ENCODE data around the gene ACAP2. TPM values are rescaled to one million over a fixed set of nuclear protein-coding genes. Genes with fewer than 3 reads are reported as not detected.

ACAP2 gene
- total RNA-seq, 1 experiment from 2014 or later: 42.0 TPM

DNA sequence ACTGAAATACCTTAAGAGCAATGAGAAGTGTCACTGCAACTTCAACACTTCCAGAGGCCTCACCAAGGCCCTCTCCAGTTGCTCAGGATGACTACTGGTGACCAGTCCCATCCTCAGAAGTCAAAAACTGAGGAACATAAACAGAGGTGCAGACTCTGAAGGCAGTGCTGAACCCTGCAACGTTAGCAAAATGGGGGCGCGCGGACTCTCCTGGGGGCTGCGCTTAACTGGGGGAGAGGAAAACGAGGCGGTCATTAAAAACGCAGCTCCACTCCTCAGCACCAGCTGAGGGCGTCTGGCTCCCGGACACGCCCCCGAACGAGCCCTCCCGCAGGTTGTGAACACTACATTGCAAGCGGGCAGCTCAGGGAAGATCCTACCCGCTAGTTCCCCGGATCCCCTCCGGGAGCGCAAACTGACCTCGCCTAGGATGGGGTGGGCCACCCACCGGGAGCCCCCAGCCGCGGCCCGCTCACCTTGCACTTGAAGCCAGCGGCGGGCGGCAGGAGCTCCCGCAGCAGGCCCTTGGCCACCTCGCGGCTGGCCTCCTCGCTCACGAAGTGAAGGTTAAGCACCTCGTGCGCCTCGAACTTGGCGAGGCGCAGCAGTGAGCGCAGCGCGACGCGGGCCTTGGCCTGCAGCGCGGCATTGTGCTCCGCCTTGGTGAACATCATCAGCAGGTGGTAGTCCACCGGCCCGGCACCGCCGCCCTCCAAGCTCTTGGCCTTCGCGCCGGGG, 172.6 kb downstream of the ACAP2 start (continued):
- no peak for TF ChIP-seq E2F5 (CRISPR knock-in tag; IDR thresholded peaks at IDR 0.05)
- TF ChIP-seq TCF7 (CRISPR knock-in tag; IDR thresholded peaks at IDR 0.05; ENCODE audit: low read depth): 0 out of 2 replicates have a peak, but pooled peaks have one; percentile 59
- TF ChIP-seq, protein P1, sequence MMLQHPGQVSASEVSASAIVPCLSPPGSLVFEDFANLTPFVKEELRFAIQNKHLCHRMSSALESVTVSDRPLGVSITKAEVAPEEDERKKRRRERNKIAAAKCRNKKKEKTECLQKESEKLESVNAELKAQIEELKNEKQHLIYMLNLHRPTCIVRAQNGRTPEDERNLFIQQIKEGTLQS (CRISPR knock-in tag; conservative IDR thresholded peaks at IDR 0.05): no peak
- TF ChIP-seq USF1 (CRISPR knock-in tag; IDR thresholded peaks at IDR 0.05): peak; percentile 37
- peak; percentile 35 for TF ChIP-seq GABPB1 (CRISPR knock-in tag; IDR thresholded peaks at IDR 0.05)
- TF ChIP-seq, protein P2, sequence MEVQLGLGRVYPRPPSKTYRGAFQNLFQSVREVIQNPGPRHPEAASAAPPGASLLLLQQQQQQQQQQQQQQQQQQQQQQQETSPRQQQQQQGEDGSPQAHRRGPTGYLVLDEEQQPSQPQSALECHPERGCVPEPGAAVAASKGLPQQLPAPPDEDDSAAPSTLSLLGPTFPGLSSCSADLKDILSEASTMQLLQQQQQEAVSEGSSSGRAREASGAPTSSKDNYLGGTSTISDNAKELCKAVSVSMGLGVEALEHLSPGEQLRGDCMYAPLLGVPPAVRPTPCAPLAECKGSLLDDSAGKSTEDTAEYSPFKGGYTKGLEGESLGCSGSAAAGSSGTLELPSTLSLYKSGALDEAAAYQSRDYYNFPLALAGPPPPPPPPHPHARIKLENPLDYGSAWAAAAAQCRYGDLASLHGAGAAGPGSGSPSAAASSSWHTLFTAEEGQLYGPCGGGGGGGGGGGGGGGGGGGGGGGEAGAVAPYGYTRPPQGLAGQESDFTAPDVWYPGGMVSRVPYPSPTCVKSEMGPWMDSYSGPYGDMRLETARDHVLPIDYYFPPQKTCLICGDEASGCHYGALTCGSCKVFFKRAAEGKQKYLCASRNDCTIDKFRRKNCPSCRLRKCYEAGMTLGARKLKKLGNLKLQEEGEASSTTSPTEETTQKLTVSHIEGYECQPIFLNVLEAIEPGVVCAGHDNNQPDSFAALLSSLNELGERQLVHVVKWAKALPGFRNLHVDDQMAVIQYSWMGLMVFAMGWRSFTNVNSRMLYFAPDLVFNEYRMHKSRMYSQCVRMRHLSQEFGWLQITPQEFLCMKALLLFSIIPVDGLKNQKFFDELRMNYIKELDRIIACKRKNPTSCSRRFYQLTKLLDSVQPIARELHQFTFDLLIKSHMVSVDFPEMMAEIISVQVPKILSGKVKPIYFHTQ (CRISPR knock-in tag; IDR thresholded peaks at IDR 0.05): no peak
- TF ChIP-seq, protein P3, sequence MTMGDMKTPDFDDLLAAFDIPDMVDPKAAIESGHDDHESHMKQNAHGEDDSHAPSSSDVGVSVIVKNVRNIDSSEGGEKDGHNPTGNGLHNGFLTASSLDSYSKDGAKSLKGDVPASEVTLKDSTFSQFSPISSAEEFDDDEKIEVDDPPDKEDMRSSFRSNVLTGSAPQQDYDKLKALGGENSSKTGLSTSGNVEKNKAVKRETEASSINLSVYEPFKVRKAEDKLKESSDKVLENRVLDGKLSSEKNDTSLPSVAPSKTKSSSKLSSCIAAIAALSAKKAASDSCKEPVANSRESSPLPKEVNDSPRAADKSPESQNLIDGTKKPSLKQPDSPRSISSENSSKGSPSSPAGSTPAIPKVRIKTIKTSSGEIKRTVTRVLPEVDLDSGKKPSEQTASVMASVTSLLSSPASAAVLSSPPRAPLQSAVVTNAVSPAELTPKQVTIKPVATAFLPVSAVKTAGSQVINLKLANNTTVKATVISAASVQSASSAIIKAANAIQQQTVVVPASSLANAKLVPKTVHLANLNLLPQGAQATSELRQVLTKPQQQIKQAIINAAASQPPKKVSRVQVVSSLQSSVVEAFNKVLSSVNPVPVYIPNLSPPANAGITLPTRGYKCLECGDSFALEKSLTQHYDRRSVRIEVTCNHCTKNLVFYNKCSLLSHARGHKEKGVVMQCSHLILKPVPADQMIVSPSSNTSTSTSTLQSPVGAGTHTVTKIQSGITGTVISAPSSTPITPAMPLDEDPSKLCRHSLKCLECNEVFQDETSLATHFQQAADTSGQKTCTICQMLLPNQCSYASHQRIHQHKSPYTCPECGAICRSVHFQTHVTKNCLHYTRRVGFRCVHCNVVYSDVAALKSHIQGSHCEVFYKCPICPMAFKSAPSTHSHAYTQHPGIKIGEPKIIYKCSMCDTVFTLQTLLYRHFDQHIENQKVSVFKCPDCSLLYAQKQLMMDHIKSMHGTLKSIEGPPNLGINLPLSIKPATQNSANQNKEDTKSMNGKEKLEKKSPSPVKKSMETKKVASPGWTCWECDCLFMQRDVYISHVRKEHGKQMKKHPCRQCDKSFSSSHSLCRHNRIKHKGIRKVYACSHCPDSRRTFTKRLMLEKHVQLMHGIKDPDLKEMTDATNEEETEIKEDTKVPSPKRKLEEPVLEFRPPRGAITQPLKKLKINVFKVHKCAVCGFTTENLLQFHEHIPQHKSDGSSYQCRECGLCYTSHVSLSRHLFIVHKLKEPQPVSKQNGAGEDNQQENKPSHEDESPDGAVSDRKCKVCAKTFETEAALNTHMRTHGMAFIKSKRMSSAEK (CRISPR knock-in tag; IDR thresholded peaks at IDR 0.05; ENCODE audit: borderline replicate concordance): no peak
- TF ChIP-seq, protein P4, sequence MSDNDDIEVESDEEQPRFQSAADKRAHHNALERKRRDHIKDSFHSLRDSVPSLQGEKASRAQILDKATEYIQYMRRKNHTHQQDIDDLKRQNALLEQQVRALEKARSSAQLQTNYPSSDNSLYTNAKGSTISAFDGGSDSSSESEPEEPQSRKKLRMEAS (CRISPR knock-in tag; IDR thresholded peaks at IDR 0.05): peak; percentile 94
- TF ChIP-seq ZNF232 (CRISPR knock-in tag; IDR thresholded peaks at IDR 0.05): no peak; the same call in 1 of the 2 replicates
- no peak for TF ChIP-seq RORB (CRISPR knock-in tag; IDR thresholded peaks at IDR 0.05)
- no peak for TF ChIP-seq NR2C2 (CRISPR knock-in tag; IDR thresholded peaks at IDR 0.05)
- TF ChIP-seq FOXP1 (CRISPR knock-in tag; IDR thresholded peaks at IDR 0.05; ENCODE audit: borderline replicate concordance): peak; percentile 77
- TF ChIP-seq KAT7 (CRISPR knock-in tag; IDR thresholded peaks at IDR 0.05; ENCODE audit: borderline replicate concordance): 0 out of 2 replicates have a peak, but pooled peaks have one; percentile 39
- no peak for TF ChIP-seq ZNF671 (CRISPR knock-in tag; IDR thresholded peaks at IDR 0.05)
- TF ChIP-seq JAZF1 (CRISPR knock-in tag; IDR thresholded peaks at IDR 0.05): no peak
- TF ChIP-seq MXD4 (CRISPR knock-in tag; IDR thresholded peaks at IDR 0.05; ENCODE audit: borderline replicate concordance): no peak
- no peak for TF ChIP-seq SP1 (CRISPR knock-in tag; conservative IDR thresholded peaks at IDR 0.05)
- TF ChIP-seq, protein P5, sequence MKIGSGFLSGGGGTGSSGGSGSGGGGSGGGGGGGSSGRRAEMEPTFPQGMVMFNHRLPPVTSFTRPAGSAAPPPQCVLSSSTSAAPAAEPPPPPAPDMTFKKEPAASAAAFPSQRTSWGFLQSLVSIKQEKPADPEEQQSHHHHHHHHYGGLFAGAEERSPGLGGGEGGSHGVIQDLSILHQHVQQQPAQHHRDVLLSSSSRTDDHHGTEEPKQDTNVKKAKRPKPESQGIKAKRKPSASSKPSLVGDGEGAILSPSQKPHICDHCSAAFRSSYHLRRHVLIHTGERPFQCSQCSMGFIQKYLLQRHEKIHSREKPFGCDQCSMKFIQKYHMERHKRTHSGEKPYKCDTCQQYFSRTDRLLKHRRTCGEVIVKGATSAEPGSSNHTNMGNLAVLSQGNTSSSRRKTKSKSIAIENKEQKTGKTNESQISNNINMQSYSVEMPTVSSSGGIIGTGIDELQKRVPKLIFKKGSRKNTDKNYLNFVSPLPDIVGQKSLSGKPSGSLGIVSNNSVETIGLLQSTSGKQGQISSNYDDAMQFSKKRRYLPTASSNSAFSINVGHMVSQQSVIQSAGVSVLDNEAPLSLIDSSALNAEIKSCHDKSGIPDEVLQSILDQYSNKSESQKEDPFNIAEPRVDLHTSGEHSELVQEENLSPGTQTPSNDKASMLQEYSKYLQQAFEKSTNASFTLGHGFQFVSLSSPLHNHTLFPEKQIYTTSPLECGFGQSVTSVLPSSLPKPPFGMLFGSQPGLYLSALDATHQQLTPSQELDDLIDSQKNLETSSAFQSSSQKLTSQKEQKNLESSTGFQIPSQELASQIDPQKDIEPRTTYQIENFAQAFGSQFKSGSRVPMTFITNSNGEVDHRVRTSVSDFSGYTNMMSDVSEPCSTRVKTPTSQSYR (CRISPR knock-in tag; IDR thresholded peaks at IDR 0.05): 0 out of 2 replicates have a peak, but pooled peaks have one; percentile 21
- TF ChIP-seq PREB (CRISPR knock-in tag; IDR thresholded peaks at IDR 0.05; ENCODE audit: borderline replicate concordance): no peak
- TF ChIP-seq E2F1 (CRISPR knock-in tag; IDR thresholded peaks at IDR 0.05): no peak
- TF ChIP-seq ZNF416 (CRISPR knock-in tag; IDR thresholded peaks at IDR 0.05): no peak
